HepG2 (cell line): Measurements from ENCODE around the gene FDXR. TPM values are rescaled to one million over a fixed set of nuclear protein-coding genes. Genes with fewer than 3 reads are reported as not detected.
A peak's percentile ranks its signal among the peaks of the same experiment; 100 is the strongest.
"Not testable (repeated sequence)": the region's sequence is repeated elsewhere in the genome, so short reads cannot be mapped to it uniquely, and the experiment has no call there.

Experiments
- FOSL2 ChIP-seq: sonication (generic); formaldehyde crosslinking; IDR thresholded peaks from 2 replicates; pipeline ENCODE4 v1.4.0; 2020; ENCODE audit warnings: missing genetic modification reagents
- GATAD2A ChIP-seq: IDR thresholded peaks from 2 replicates; pipeline ENCODE4 v1.6.1; 2016
- KAT7 ChIP-seq: IDR thresholded peaks from 2 replicates; pipeline ENCODE4 v1.6.1; 2018; ENCODE audit warnings: borderline replicate concordance, missing compliant biosample characterization
- KLF16 ChIP-seq, 2 experiments: sonication (generic) in 1 of 2; formaldehyde crosslinking in 1 of 2; IDR thresholded peaks; 2 replicates each; pipeline versions ENCODE4 v1.6.1 to v1.8.0; 2016 to 2023; ENCODE audit warnings: missing genetic modification reagents in 2 of 2, missing compliant biosample characterization in 1 of 2
- THAP11 ChIP-seq: IDR thresholded peaks from 2 replicates; pipeline ENCODE4 v1.6.1; 2016; ENCODE audit warnings: missing biosample characterization, missing genetic modification reagents
- ZNF652 ChIP-seq: IDR thresholded peaks from 2 replicates; pipeline ENCODE4 v1.6.1; 2016; ENCODE audit warnings: low read depth, borderline replicate concordance
- polyA plus RNA-seq, 8 experiments: library from polyadenylated mRNA; depleted of rRNA in 3 of 8; stranded (reverse) in 7 of 8; unstranded in 1 of 8; fragments of >200 nt; fragmentation: Illumina TruSeq in 4 of 8; extraction: Trizol in 4 of 8; gene quantifications; 2 replicates each; pipeline versions ENCODE4 v1.2.1 to v1.2.3, GENCODE V29; 2011 to 2016; ENCODE audit warnings: low read depth in 4 of 8, missing spikeins in 1 of 8, mixed read lengths in 1 of 8; ENCODE audit not compliant: insufficient read depth in 1 of 8
- total RNA-seq, 5 experiments: library from RNA; depleted of rRNA; stranded (reverse); fragments of >200 nt; fragmentation: Illumina TruSeq; extraction: Trizol; gene quantifications; 2 replicates each; pipeline ENCODE4 v1.2.3, GENCODE V29; 2016; ENCODE audit warnings: low read depth in 1 of 5
- TF ChIP-seq, protein P1 (sequence below): IDR thresholded peaks from 2 replicates; pipeline ENCODE4 v1.4.0; 2020; ENCODE audit warnings: mild to moderate bottlenecking, missing genetic modification reagents
- TF ChIP-seq, protein P2 (sequence below), 2 experiments: sonication (generic) in 1 of 2; formaldehyde crosslinking in 1 of 2; IDR thresholded peaks; 2 replicates each; pipeline versions ENCODE4 v1.4.0 to v1.6.1; 2016 to 2020; ENCODE audit warnings: borderline replicate concordance in 1 of 2, low read depth in 1 of 2, mild to moderate bottlenecking in 1 of 2, missing genetic modification reagents in 1 of 2
- TF ChIP-seq, protein P3 (sequence below), 2 experiments: sonication (generic) in 1 of 2; formaldehyde crosslinking in 1 of 2; IDR thresholded peaks; 2 replicates each; pipeline versions ENCODE4 v1.4.0 to v1.6.1; 2018 to 2020; ENCODE audit warnings: missing genetic modification reagents in 2 of 2, borderline replicate concordance in 1 of 2, low read depth in 1 of 2, mild to moderate bottlenecking in 1 of 2, missing biosample characterization in 1 of 2

The FDXR gene
- total and polyA plus RNA-seq, 2 of the 13 experiments (the other 11 are each of a cell fraction or from before 2014, with no cell fraction given), result 23.4 to 116 TPM

DNA sequence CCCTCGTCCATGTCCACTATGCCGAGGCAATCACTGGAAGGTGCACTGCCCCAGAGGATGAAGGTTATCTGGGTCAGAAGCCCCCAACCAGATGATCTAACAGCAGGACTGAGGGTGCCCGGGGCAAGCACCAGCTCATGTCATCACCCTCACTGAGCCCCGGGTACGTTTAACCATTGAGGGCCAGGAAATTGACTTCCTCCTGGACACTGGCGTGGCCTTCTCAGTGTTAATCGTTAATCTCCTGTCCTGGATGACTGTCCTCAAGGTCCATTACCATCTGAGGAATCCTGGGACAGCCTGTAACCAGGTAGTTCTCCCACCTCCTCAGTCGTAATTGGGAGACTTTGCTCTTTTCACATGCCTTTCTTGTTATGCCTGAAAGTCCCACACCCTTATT, 38.6 kb upstream of the FDXR start (continued):
- peak; percentile 43 for TF ChIP-seq FOSL2 (CRISPR knock-in tag)
- peak; percentile 34; the same call in 1 of the 2 replicates for TF ChIP-seq KAT7
- peak; percentile 51; the same call in 1 of the 2 replicates for TF ChIP-seq GATAD2A (CRISPR knock-in tag)
- 0 out of 2 replicates have a peak, but pooled peaks have one; percentile 12 for TF ChIP-seq THAP11 (CRISPR knock-in tag)
- TF ChIP-seq, protein P1, sequence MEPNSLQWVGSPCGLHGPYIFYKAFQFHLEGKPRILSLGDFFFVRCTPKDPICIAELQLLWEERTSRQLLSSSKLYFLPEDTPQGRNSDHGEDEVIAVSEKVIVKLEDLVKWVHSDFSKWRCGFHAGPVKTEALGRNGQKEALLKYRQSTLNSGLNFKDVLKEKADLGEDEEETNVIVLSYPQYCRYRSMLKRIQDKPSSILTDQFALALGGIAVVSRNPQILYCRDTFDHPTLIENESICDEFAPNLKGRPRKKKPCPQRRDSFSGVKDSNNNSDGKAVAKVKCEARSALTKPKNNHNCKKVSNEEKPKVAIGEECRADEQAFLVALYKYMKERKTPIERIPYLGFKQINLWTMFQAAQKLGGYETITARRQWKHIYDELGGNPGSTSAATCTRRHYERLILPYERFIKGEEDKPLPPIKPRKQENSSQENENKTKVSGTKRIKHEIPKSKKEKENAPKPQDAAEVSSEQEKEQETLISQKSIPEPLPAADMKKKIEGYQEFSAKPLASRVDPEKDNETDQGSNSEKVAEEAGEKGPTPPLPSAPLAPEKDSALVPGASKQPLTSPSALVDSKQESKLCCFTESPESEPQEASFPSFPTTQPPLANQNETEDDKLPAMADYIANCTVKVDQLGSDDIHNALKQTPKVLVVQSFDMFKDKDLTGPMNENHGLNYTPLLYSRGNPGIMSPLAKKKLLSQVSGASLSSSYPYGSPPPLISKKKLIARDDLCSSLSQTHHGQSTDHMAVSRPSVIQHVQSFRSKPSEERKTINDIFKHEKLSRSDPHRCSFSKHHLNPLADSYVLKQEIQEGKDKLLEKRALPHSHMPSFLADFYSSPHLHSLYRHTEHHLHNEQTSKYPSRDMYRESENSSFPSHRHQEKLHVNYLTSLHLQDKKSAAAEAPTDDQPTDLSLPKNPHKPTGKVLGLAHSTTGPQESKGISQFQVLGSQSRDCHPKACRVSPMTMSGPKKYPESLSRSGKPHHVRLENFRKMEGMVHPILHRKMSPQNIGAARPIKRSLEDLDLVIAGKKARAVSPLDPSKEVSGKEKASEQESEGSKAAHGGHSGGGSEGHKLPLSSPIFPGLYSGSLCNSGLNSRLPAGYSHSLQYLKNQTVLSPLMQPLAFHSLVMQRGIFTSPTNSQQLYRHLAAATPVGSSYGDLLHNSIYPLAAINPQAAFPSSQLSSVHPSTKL, result 0 out of 2 replicates have a peak, but pooled peaks have one; percentile 16
- TF ChIP-seq, protein P2, sequence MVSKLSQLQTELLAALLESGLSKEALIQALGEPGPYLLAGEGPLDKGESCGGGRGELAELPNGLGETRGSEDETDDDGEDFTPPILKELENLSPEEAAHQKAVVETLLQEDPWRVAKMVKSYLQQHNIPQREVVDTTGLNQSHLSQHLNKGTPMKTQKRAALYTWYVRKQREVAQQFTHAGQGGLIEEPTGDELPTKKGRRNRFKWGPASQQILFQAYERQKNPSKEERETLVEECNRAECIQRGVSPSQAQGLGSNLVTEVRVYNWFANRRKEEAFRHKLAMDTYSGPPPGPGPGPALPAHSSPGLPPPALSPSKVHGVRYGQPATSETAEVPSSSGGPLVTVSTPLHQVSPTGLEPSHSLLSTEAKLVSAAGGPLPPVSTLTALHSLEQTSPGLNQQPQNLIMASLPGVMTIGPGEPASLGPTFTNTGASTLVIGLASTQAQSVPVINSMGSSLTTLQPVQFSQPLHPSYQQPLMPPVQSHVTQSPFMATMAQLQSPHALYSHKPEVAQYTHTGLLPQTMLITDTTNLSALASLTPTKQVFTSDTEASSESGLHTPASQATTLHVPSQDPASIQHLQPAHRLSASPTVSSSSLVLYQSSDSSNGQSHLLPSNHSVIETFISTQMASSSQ (IDR thresholded peaks at IDR 0.05; ENCODE audit: low read depth), result not testable (repeated sequence)
- TF ChIP-seq, protein P2 (CRISPR knock-in tag; IDR thresholded peaks at IDR 0.05; ENCODE audit: borderline replicate concordance), result peak; percentile 66
- 0 out of 4 replicates have a peak, but pooled peaks of 1 of the 2 experiments have one; percentile 16 for TF ChIP-seq KLF16 (CRISPR knock-in tag; IDR thresholded peaks at IDR 0.05)
- TF ChIP-seq ZNF652 (CRISPR knock-in tag), result peak; percentile 94
- TF ChIP-seq, protein P3, sequence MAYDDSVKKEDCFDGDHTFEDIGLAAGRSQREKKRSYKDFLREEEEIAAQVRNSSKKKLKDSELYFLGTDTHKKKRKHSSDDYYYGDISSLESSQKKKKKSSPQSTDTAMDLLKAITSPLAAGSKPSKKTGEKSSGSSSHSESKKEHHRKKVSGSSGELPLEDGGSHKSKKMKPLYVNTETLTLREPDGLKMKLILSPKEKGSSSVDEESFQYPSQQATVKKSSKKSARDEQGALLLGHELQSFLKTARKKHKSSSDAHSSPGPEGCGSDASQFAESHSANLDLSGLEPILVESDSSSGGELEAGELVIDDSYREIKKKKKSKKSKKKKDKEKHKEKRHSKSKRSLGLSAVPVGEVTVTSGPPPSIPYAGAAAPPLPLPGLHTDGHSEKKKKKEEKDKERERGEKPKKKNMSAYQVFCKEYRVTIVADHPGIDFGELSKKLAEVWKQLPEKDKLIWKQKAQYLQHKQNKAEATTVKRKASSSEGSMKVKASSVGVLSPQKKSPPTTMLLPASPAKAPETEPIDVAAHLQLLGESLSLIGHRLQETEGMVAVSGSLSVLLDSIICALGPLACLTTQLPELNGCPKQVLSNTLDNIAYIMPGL (CRISPR knock-in tag; IDR thresholded peaks at IDR 0.05; ENCODE audit: borderline replicate concordance in 1 of 2, low read depth in 1 of 2), result peak in 1 of 2 experiments; percentile 64; a peak in 1 of 4 replicates
- TF ChIP-seq, all 625 proteins: peak for 18; not testable (repeated sequence) for 607
